Middle frontal gyrus (tissue), 1 donor: ENCODE measurements around the gene LCE5A.
"Not testable (repeated sequence)": the region's sequence is repeated elsewhere in the genome, so short reads cannot be mapped to it uniquely, and the experiment has no call there.

ENCODE experiments used
- DNase-seq: peaks from one replicate; pipeline ENCODE4 v3.0.0-alpha.2; 2015; ENCODE audit warnings: low spot score; ENCODE audit errors: extremely low spot score

Gene LCE5A, protein sequence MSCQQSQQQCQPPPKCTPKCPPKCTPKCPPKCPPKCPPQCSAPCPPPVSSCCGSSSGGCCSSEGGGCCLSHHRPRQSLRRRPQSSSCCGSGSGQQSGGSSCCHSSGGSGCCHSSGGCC

DNA sequence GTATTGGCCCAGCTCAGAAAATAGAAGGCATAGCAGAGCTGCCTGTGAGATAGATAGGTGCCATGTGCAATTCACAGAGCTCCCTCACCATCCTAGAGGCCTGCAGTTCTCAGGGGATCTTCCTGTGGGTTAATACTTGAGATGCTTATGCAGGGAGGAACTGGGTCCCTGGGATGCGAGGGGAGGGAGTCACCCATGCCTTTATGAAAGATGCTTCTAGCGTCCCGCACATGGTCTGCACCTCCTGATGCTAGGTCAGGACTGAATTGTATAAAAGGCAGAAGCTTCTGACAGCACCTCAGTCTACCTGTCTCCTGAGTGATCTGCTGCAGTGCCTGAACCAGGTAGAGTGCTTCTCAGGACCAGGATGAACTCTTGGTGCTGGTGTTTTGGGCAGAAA, at the start of gene LCE5A:
Gene LCE5A, plus strand, starts transcription at position 301 of the 400 bp plus-strand sequence. CDS start 732 bp downstream, outside the sequence.
- DNase-seq, result no peak

DNA sequence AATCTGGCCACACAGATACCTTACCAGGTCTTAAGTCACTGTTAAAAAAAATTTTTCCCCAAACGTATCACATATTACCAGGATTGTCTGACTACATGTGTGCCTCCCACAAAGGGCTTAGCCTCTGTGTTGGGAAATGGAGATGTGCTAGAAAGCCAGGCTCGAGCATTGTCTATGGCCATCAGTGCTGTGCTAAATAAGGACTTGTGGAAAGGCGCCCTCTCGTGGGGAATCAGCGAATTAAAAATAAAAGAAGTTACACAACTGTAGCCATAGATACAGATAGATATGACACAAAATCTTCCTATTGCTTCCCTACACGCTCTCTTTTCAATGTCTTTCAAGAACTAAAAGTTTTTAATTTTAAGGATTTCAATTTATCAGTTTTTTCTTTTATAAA, 49.1 kb upstream of the LCE5A start:
- DNase-seq, result no peak

DNA sequence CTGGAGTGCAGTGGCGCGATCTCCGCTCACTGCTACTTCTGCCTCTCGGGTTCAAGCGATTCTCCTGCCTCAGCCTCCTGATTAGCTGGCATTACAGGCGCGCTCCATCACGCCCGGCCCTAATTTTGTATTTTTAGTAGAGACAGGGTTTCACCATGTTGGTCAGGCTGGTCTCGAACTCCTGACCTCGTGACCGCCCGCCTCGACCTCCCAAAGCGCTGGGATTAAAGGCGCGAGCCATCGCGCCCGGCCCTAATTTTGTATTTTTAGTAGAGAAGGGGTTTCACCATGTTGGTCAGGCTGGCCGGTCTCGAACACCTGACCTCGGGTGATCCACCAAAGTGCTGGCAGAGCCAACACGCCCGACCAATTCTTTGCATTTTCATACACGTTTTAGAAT, 48.0 kb upstream of the LCE5A start:
- no peak for DNase-seq

DNA sequence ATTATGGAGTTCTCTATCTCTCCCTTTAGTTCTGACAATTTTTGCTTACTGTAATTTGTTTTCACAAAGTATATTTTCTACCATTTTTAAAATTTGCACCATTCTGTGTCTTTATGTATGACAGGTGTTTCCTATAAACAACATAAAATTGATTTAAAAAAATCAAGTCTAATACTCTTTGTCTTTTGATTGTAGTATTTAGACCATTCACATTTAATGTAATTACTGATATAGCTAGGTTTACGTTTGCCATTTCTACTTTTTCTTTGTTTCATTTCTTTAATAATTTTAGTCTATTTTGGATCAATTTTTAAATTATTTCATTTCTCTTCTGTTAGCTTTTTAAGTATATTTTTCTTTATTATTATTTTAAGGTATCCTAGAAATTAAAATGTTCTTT, 44.4 kb upstream of the LCE5A start:
- DNase-seq, result no peak

DNA sequence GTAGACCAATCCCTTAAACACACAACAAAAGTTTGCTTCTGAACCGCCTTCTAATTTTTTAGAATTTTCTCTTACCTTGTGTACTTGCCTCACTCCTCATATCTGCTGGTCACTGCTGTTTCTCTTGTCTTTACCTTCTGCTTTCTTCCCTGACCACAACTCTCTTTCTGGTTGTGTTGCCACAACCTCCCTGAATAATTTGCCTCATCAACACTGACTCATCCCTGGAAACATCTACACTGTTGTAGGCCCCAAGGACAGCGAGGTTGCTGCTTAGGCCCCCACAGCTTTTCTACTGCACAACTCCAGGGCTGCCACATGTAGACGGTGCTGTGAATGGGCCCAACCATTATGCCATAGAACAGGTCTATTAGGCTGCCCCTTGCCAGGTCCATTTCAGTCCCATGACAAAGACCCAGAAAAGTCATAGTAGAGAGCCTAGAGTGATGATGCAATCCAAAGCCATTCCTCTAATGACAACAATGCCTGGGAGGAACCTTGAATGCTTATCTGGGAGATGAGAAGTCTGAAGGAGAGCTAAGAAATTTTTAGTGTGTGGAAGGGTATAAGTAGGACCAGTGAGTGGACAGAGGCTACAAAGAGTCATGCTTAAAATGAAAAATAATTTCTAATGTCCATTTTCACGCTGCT, 36.6 kb upstream of the LCE5A start:
- DNase-seq, result no peak

DNA sequence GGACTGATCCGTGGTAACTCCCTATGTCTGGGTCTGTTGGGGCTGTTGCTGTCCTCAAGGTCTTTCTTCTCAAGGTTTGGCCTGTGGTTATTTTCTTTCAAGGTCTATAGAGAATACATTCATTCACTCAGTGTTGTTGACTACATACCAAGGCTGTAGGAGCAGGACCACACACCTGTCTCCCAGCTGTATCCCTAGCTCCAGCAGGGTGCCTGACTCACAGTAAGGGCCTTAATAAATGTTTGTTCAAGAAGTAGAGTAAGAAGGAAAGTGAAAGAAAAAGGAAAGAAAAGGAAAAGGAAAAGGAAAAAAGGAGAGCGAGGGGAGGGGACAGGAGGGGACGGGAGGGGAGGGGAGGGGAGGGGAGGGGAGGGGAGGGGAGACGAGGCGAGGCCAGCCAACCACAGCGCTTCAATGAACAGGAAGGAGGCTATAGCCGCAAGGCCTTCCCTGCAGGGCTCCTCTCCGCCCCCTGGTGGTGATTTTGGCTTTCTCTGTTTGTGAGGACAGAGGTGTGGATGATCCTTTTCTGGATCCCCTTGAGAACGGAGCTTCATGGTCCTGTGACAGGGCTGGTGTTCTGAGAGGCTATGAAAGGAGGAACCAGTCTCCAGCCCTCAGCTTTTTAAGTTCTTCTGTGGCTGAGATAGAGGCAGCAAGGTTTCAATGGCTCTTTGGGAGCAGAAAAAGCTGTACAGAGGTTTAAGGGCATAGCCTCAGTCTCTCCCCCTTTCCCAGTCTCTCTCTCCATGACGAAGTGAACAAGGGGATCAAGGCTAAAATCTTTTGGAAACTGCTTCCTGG, 30.6 kb upstream of the LCE5A start:
- no peak for DNase-seq

DNA sequence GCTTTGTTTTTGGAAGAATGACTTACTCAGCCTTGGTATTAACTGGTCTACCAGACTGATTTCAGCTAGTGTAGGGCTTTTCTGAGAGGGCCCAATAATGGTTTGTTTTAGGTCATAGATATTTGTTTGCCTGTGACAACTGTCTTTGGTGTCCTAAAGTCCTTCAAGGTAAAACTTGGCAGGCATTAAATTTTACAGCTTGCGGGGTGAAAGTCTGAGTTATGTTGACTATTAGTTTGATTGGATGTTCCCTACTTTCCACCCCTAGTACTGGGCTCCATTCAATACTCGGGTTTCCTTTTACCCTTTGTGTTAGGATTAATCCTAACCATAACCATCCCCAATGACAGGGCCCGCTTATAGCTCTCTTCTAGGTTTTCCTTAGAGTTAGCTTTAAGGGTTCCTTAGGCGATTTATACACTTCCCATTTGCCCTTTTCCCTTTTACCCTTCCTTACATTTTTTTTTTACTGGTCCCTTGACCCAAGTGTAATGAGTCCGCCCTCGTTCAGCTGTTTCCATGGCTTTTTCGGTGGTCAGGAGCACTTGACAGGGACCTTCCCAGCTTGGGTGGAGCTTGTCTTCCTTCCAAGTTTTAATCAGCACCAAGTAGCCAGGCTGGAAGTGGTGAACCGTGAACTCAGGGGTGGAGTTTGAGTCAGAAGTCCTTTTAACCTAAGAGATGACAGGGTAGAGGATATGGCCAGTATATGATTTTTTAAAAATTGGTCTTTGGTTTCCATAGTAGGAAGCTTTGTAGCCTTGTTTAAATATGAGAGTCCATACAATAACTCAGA, 28.5 kb upstream of the LCE5A start:
- DNase-seq, result no peak

DNA sequence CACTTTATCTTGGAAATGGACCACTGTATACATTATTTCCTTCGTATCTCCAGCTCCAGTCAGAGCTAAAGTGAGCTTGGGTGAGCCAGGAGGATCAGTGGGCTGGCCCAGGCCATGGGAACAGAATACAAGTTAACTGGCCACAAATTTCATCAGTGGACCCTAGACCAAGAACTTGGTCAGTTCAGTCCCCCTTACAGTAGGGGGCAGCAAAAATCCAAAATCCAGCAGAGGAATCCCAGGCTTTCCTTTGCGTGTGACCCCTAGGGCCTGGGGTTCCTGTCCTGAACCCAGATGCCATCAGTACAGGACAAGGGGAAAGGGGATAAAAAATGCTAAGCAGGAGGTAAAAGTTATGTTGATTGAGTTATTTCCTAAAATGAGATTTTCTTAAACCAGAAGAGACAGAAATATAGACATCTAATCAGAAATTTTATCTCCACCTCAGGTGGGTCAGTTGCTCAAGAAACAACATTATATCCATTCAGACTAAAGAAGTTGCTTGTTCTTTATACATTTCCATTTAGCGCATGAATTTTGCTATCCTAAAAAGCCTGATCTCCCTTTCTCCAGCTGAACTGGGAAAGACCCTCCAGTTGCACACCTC, 24.1 kb upstream of the LCE5A start:
- no peak for DNase-seq

DNA sequence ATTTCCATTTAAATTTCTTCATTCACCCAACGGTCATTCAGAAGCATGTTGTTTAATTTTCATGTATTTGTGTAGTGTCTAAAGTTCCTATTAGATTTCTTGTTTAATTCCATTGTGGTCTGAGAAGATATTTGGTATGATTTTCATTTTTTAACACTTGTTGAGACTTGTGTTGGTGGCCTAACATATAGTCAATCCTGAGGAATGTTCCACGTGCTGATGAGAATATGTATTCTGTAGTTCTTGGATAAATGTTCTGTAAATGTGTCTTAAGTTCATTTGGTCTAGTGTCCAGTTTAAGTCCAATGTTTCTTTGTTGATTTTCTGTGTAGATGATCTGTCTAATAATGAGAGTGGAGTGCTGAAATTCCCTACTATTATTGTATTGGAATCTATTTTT, 22.7 kb upstream of the LCE5A start:
- no peak for DNase-seq

DNA sequence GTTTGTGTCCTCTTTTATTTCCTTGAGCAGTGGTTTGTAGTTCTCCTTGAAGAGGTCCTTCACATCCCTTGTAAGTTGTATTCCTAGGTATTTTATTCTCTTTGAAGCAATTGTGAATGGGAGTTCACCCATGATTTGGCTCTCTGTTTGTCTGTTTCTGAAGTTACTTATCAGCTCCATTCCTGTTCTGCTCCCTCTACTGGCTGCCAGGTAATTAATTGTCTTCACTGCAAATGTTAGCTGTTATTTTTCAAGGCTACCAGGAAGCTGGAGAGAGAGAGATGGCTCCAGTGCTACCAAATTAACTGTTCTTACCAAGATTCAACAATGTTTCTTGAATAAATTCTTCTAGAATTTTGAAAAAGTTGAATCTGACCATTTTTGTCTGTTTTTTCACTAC, 19.1 kb upstream of the LCE5A start:
- DNase-seq, result not testable (repeated sequence)

DNA sequence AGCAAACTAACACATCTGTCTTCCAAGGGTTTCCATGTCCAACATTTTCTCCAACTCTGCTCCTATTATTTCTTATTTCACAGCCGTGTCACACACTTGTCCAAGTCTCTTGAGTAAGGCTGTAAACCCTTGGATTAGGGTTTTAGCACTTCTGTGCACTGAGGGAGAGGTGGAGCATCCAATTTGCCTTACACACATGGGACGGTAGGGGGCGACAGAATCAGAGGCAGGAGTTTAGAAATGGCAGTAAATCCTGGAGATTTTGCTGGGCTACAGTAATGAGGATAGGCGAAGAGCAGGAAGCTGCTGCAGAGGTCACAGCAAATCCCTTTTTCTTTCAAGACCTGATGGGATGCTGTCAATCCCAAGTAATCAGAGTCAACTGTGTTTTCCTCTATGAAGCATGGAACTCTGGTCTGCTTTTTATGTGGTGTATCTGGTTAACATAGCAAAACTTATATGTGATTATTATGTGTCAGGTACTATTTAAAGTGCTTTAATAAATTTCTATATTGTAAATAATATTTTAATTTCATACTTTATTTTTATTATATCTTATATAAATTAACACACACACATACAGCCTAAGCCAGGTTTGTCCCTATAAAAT, 15.4 kb upstream of the LCE5A start:
- no peak for DNase-seq

DNA sequence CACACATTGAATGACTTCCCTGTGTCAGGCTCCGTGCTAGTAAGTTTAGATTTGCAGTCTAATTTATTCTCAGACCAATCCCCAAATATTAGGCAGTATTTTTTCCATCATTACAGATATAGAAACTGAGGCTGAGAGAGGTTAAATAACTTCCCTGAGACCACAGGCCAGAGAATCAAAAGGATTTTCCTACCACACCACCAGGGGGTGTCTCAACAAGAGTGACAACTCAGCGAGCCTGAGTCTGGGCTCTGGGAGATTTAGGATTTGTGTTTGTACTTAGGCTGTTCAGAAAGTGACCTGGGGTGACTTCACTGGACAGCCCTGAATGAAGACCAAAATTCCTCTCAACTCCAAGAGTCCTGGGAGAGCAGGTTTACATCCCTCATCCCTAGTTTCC, 13.3 kb upstream of the LCE5A start:
- no peak for DNase-seq

DNA sequence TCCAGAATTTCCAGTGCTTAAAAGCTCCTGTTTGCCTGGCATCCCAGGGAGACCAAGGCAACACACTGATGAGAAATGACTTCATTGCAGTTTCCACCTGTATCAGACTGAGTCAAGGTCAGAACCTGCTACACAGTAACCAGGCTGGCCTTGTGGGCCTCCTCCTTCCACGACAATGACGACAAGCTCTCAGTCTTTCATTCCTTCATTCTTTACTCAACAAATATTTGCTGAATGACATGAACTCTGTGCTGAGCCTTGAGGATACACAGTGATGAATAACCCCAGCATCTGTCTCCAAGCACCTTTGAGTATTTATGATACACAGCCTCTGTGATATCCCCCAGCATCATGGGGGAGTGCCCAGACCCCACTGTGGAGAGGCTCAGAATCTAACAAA, 8.9 kb upstream of the LCE5A start:
- no peak for DNase-seq

DNA sequence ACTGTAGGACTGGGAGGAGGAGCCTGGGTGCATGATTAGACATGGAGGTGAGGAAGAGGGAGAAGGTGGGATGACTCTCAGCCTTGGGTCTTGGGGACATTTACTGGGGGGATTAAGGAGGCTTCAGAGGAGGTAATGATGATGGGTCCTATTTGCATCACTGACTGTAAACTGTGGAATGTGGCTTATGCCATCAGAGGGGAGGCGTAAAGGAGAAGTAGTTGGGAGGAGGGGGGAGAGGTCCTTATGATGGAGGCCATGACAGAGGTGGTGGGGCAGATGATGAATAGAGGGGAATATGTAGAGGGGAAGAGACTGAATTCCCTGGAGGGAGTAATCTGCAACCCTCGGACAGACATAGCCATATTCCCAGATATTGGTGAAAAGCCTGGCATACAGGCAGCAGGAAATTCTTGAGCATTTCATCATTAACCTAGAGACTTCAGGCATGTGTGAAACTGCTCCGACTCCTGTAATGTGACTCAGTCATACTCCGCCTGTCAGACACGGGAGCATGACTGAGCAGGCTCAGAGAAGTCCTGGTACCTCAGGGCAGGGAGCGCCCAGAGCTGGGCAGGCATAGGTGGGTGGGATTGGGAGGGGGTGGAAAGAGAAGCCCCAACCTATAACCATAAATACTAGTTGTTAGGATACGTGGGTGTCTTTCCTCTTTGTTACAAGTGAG, 8.0 kb upstream of the LCE5A start:
- DNase-seq, result no peak

DNA sequence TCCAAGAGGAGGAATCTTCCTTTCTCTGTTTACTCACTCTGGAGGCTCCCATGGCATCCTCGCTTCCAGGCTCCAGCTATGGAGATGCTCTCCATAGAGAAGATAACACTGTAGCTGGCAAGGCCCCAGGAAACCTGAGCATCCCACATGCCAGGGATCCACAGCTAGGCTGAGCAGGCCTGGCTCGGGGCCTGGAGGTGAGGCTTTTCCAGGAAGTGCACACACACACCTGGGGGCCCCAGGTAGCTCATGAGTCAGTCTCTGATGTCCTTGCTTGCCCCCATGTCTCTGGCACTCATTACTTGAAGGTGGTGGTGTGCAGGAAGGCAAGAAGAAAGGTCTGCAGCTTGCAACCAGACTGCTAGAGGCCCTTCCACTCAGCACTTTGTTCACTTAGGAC, 5.5 kb upstream of the LCE5A start:
- DNase-seq, result no peak

DNA sequence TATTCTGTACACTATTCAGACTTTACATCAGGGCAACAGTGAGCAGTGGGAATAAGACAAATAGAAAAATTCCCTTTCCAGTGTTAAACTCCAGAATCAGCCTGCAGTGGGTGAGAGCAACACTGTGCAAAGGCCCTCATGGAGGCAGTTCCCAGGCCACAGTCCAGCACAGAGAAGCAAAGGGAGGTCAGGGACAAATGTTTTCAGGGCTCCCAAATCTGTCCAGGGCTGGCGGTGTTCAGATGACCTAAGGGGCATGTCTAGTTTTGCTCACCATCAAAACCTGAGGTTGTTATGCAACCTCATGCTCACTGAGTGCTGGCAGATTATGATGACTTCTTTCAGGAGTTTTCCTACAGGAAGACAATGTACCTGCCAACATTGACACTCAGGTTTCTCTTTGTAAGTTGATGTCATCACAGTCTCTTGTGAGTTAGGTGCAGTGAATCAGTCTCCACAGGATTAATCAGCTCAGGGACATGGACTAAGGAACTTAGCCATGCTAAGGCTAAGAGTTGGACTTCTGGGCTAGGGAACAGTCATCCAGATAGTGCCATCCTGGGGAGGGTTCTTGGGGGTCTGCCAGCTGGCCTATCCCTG, 3.6 kb upstream of the LCE5A start:
- no peak for DNase-seq

DNA sequence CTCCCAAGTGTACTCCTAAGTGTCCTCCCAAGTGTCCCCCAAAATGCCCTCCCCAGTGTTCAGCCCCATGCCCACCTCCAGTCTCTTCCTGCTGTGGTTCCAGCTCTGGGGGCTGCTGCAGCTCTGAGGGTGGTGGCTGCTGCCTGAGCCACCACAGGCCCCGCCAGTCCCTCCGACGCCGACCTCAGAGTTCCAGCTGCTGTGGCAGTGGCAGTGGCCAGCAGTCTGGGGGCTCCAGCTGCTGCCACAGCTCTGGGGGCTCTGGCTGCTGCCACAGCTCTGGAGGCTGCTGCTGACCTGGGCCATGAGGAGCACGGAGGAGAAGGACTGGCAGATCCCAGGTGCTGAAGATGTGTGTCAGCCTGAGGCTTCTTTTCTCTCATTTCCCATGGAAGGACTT, 993 bp downstream of the LCE5A start:
- no peak for DNase-seq

DNA sequence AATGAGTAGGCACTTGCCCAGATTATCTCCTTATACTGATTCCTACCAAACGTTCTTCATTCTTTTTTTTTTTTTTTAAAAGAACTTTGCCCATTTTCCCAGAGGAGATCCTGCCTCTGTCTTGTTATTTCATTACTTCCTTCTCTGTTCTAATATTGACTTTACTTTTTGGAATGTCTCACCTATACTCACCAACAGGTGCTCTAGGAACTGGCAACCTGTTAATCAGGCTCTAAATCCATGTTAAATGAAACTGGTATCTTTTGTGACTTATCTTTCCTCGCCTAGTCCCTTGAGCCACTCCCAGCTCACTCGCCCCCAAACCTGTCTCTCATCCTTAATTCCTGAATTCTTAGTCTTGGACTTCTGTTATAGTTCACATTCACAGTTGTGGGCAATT, 2.5 kb downstream of the LCE5A start:
- DNase-seq, result no peak

DNA sequence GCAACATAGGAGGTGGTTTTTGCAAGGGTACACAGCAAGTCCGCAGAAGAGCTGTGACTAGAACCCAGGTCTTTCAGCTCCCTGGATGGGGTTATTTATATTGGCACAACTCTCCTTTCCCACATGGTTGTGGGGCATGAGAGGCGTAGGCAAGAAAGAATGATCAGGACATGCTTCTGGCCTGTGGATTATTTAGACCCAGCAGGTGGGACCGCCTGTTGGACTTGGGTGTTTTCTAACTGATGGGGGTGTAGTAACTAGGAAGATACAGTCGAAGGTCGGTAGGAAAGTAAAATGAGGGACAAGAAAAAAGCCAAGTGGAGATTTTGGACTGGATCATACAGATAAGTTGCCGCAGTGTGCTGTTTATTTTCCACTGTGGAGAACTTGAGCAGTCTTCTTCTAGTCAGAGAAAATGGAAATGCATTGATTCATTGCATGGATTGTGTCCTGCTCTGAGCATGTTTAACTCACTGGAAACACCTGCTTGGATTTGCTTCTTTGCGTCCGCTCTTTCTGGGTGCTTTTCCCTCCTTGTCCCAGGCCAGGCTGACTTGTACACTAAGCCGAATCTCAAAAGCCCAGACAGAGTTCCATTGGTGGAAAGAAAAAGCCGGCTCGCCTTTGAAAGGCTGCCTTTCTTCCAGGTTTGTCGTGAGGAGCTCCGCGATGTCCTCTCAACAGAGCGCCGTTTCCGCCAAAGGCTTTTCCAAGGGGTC, 4.3 kb downstream of the LCE5A start:
- DNase-seq, result no peak

DNA sequence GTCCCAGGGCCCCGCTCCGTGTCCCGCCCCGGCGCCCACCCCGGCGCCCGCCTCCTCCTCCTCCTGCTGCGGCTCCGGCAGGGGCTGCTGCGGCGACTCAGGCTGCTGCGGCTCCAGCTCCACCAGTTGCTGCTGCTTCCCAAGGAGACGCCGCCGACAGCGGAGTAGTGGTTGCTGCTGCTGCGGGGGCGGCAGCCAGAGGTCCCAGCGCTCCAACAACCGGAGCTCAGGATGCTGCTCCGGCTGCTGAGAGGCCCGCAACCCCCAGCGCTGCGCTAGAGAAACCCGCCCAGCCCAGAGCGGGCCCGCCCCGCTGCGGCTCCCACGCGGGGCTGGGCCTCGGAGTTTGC, 4.8 kb downstream of the LCE5A start:
- no peak for DNase-seq
